Activated T-cell treated with anti-CD3 and anti-CD28 coated beads for 24 hours (primary cell): ENCODE data around the gene GPR146.

ENCODE experiments used
- DNase-seq: peaks from one replicate; pipeline ENCODE4 v3.0.0-alpha.2; 2020; ENCODE audit warnings: low read depth

Gene GPR146

DNA sequence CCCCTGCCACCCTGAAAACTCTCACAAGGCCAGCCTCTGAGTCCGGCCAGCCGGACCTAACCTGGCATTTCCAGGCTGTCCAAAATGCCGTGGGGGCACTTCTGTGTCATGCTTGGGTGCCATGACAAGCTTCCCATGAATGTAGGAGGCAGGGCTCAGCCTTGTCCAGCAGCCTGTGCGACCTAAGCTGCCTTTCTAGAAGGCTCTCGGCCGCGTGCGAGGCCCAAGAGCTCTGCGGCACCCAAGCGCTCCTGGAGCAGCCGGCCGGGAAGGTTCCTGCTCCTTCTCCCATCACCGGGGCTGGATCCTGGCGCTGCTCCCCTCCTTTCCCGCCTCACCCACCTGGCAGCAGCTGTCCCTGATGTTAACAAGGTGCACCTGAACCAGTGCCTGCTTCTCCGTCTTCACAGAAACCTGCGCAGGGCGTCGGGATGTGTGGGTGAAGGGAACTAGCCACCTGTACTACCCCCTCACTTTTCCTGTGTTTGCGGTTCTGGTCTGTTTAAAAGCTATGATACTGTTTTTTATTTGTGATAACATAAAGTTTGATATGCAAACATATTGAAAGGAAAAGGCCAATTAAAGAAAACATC is 49.7 kb downstream of the GPR146 start:
- DNase-seq, result no peak

DNA sequence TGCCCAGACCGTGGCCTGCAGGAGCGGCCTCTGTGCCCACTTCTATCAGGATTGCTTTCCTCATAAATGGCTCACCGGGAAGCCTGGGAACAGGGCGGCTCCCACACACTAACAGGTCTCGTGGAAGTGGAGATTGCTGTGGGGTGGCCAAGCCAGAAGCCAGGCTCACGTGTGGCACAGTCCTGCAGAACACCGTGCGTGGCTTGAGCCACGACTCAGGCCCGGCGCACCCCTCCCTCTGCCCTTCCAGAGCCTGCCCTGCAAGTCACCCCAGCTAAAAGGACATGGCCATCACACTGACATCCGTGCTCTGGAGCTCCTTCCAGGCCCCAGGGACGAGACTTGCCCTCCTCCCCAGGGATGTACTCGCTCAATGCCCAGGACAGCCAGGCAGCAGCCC is 50.5 kb downstream of the GPR146 start:
- DNase-seq, result no peak

DNA sequence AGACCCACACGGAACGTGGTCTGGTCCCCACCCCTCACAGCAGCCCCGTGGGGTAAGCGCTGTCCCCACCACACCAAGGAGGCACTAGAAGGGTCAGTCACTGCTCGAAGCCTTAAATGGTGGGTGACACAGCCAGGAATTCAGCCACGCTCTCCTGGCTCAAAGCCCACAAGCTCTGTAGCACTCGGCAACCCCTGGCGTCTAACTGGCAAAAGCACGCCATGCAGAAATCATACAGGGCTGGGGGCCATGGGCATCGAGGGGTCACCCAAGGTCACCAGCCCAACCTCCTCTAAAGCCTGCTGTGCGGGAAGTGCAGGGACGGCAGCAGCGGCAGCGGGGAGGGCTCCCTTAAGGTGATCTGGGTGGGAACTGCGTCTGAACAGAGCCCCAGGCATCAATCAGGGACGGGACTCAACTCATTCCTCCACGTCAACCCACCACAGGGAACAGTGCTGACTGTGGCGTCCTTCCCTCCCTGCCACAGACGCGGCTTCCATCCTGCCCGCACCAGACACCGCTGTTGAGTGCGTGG is 51.3 kb downstream of the GPR146 start:
- DNase-seq, result no peak

DNA sequence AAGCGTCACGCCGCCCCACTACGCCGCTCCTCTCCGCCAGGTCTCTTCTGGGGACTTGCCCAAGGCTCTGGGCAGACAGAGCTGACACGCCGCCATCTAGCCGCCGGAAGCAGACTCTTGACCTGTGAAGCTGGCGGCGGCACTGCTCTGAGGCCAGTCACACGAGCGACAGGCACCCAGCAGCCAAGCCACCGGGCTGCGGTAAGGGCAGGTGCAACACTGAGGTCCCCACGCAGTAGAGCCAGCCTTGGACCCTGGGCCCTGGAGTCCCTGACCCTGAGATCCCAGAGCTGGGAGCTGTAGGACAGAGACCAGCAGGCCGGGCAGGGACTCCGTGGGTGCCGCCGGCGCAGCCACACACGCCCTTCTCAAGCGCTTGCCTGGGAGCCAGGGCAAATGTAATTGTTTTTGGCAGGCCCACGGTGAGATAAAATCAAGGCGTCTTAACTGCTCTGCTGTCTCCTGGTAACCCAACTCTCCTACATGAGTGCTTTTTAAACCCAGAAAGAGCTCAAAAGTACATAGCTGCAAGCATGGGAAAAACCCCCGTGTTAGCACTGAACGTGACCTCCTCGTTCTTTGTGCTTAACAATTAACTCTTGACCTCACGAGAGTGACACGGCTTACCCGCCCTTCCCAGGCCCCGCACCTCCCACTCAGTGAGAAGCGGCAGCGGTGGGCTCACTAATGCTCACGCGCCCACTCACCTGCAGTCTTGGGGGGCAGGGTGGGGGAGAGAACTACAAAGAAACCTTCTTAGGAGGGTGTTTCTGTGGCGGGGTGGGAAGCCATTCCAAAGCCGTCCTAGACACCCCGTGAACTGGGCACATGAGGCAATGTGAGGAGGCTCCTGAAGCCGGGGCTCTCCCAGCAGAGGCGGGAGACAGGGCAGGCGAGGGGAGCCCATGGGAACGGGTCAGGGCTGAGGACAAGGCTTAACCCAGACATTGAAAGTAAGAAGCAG is 52.1 kb downstream of the GPR146 start:
- no peak for DNase-seq

DNA sequence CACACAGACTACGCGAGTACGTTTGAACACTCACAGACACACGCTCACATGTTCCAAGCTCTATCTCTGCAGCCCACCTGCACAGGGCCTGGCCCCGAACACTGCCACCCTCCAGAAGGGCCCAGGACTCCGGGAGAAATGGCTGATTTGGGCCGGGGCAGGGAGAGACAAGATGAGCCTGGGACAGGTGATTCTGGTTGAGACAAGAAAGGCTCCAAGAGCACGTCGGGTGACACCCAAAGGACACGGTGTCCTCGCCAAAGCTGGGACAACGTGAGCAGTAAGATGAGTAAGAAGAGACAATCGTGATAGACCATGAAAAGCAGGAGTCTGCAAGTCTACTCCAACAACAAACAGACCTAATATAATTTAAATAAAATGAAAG is 52.8 kb downstream of the GPR146 start:
- DNase-seq, result no peak

DNA sequence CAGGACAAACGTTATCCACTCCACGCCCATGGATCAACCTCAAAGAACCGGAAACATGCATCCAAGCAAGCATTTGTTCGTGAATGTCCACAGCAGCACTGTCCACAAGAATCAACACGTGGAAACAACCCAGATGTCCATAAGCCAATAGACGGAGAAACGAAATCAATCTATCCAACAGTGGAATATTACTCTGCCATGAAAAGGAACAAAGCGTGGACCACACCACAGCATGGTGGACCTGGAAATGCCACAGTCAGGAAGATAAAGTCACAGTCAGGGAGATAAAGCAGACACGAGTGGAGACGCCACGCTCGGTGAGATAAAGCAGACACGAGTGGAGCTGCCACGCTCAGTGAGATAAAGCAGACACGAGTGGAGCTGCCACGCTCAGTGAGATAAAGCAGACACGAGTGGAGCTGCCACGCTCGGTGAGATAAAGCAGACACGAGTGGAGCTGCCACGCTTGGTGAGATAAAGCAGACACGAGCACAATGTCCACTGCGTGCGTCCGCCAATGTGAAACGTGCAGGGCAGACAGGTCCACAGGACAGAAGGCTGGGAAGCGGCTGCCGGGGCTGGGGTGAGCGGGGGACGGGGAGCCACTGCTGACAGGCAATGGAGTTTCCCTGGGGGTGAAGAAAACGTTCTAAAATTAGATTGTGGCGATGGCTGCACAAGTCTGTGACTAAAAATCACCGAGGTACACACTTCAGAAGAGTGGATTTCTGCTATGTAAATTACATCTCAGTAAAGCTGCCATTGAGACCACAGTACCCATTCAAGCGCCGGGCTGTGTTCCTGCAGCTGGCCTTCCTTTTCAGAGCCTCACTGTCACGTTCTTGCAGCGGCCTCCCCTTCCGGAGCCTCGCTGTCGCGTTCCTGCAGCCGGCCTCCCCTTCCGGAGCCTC is 54.2 kb downstream of the GPR146 start:
- DNase-seq, result no peak

DNA sequence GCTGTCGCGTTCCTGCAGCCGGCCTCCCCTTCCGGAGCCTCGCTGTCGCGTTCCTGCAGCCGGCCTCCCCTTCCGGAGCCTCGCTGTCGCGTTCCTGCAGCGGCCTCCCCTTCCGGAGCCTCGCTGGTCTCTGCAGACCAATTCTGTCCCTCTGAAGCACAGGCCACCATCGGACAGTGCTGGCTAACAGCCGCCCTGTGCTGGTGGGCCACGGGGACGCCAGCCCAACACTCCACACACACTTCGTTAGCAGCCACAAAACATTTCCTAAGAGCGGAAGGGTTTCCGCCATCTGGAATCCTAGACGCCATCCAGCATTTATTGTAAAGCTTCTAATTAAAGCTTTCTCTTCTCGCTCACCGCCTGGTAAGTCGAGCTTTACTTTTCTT is 54.8 kb downstream of the GPR146 start:
- no peak for DNase-seq

DNA sequence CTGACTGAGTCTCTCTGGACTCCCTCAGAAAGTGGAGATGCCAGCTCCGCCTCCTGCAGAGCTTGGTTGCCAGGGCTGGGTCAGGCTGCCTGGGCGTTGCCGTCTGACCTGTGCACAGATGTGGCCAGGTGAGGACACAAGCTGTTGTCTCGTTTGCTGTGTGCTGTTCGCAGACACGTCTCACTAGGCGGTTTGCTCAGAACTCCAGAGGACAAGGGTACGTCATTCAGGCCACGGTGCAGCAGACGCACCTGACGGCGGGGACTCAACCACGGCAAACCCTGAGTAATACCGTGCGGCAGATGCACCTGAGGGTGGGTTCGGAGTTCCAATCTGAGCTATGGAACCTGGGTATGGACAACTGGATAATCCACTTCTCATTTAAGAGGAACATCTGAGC is 55.3 kb downstream of the GPR146 start:
- no peak for DNase-seq

DNA sequence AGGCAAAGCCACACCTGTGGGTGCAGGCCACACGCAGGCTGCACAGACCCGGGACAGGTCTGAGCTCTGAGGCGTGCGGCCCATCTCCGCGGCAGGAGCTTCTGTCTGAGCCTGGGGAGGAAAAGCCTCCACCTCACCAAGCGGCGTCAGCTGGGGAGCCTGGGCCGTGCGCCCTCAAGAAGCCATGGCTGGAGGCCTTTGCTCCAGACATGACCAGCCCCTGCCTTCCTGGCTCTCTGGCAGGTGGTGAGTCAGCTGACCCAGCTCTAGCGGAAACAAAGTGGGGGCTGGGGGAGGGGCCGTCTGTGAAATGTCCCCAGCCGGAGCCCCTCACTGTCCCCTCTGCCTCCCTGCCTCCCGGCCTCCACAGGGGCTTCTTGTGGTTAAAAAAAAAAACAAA is 56.0 kb downstream of the GPR146 start:
- no peak for DNase-seq

DNA sequence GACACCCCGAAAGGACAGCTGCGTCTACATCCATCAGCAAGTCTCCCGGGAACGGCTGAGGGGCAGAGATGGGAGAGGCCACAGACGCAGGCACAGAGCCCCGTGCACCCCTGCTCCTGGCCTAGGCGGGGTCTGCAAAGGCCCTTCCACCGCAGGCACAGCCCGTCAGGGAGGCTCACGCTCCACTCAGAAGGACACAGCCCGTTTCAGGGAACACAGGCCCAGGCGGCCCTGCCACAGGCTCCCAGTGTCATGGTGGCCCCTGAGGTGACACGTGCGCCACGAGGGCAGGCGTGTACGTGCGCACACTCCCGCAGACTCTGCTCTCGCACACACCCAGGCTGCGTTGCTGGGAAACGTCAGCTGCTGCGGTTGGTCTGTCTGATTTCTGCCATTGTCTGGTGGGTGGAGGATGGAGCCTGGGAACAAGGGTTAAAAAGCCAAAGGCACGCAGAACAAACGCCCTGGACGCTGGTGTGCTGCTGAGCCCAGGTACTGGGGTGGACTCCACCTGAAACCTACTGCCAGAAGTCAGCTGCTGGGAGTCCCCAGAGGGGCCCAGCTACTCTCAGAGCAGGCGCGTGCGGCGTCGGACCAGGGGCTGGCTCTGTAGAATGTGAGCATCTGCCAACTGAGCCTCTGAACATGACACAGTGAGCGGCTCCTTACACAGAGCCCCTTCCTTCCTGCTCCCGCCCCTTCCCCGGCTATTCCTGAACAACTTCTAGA is 56.7 kb downstream of the GPR146 start:
- DNase-seq, result no peak

DNA sequence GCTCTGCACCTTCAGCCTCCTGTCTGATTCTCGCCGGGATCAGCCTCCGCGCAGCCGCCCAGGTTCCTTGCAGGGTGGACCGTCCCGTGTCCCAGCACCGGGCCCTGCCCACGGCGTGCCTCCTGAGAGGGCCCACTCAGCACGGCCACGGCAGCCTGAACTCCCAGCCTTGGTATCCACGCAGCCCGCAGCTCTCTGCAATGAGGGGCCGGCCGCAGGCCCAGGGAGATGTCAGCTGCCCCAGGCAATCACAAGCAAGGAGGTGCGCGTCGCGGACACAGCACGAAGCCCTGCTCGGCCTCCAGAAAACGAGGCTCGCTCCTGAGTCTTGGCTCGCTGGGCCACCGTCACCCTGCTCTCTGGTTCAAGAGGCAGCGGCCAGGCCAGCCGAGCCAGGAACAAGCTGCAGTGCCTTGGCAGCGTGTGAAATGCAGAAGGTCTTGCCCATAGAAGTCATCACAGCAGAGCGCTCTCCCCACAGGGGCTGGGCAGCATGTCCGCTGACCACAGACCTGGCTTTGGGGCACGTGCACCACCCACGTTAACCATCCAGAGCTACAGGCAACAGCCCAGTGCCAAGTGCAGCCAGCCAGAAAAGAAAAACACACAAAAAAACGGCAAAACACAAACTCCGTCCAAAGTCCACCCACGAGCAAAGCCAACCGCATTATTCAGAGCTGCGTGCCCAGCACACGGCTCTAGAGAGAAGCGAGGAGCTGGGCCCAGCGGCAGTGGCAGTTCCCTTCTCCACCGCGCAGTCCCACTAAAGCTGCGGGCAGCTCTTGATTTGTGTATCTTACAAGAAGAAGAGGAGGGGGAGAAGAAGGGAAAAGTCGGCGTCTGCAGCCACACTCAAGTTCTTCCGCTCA is 57.5 kb downstream of the GPR146 start:
- DNase-seq, result no peak

DNA sequence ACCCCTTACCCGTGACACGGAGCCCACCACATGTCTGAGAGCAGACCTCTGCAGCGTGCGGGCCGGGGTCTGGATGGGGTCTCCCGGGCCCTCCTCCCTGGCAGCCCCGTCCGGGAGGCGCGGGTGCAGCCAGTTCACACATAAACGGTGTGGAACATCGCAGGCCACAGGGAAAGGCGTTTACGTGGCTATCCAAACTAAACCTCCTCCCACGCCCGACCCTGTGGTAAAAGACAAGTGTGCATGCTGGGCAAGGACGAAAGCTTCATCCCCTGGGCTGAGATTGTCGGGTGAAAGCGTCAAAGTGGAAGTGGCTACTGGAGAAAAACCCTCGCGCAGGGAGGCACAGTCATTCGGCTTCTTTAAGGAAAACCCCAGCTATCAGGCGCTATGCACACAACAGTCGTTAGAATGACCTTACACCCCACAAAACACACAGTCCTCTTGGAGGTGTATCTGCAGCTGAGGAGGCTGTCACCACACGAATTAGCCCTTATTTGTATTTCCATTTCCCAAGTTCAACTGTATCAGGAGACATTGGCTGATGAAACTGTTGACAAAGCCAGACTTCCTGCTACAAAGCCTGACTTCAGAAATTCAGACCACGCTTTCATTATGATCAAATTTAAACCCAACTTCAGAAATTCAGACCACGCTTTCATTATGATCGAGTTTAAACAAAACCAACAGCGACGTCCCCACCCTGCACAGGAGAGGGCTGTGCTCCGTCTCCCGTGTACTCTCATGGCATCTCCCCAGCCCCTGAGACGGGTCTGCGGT is 58.9 kb downstream of the GPR146 start:
- DNase-seq, result no peak

DNA sequence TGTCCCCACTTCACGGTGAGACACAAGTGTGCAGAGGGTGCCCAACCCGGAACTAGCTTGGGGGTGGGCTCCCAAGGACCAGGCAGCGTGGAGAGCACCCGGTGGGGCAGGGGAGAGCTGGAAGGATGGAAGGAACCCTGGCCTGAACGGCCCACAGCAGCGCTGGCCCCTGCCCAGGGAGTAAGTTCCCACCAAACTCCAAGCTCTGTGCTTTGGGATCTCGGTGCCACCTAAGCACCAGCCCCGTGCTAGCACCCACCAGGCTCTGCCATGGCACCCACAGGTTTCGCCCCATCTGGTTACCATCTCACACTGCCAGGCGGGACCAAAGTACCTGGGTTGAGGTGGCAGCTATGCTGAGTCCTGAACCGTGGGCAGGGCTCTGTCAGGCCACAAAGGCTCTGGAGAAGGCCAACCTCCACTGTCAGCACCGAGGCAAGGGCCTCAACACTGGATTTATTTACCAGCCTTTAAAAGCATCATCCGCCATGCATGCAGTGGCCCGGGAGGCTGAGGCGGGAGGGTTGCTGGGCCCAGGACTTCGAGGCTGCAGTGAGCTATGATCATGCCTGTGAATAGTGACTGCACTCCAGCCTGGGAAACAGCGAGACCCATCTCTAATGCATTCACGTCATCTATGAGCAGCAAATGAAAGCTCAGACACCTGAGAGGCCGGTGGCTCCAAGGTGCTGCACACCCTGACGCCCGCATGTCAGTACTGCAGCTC is 59.6 kb downstream of the GPR146 start:
- no peak for DNase-seq

DNA sequence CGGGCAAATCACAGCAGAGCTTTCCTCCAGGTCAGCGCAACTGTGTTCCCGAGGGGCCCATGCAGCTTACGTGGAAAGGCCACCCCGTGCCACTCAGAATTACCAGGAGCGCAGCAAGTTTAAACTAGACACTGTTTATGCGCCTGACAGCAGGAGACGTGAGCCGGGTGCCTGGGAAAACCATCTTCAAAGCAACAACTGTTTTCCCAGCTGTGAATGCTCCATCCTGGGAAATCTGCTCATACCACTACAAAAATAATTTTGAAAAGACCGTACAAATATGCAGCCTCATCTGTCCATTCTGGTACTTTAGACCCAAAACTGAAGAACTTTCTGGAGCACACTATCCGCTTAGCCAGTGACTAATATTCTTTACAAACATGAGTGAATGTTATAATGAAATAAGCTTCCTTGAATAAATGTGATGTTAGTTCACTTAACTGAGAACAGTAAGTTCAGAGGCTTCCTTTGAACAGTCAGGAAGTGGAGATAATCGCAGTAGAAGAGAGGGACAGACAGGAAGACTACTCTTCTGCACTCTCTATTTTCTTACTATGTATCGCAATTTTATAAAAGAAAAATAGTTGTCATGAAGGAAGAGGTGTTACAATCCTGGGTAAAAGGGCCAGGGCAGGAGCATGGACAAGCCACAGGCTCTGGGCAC is 60.3 kb downstream of the GPR146 start:
- DNase-seq, result no peak

DNA sequence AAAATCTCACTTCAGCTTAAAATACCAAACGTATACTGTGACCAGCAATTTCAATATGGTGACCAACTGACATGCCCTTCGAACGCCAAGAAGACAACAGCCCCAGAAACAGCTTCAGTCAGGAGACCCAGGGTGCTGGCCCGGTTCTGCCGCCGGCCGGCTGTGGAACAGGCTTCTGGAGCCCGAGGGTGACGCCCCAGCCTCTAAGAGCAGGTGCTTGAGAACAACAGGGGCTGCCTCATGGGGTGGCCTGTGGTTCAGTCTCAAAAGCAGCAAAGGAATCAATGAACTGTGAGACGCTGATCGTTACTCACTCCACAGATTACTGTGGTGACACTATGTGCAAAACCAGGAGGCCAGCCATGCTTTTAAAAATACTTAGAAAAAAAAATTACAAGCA is 60.8 kb downstream of the GPR146 start:
- no peak for DNase-seq

DNA sequence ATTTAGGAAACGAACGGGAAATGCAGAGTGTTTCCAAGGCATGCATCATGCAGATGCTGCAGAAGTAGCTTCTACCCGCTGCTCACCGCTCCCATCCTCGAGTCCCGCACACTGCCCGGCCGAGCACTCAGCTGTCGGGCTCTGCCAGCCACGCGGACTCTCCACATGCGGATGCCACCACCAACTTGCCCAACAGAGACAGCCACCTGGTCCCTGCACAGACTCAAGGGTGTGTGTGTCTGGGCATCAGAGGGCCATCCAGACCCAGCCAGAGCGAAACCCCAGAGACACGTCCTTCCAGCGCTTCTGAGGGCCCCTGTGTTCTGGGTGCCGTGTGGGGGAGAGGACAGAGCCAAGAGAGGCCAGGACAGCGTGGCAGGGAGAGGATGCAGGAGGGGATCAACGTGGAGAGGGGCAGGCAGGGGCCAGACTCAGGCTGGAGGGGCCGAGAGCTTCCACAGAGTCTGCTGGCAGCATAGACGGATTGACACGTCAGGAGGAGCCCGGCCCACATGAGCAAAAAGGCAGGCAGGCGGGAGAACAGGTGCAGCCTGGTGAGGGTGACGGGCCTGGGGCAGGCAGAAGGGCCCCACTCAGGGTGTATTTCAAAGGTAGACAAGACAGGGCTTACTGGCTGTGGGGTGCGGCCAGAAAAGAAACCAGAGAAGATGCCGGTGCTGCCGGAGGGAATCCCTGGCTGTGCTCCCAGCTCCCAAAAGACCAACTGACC is 61.9 kb downstream of the GPR146 start:
- no peak for DNase-seq

DNA sequence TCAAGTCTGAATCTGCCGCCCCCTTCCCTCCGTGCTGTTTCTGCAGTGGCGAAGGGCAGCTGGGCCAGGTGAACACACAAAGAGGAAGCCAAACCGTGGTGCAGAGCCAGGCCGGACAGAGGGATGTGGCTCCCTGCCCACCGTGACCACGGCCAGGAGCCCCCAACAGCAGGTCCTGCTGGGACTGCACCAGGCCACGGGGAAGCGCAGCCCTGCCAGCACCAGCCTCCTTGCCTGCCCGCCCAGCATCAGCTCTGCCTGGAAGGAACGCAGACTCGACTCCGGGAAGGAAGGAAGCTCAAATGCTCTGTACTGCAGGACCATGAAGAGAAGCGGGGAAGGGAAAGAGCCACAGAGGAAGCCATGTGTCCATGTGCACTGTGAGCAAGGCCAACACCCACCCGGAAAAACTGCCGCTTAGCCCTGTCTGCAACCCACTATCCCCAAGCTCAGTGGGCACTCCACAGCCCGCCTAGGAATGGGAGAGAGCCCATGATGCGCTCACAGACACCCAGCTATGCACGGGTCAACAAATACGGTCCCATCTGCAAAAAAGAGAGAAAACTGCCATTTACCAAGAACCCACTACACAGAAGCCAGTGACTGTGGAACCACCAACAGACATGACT is 62.6 kb downstream of the GPR146 start:
- no peak for DNase-seq
